Measurements from ENCODE around the gene CATSPERZ.

The CATSPERZ gene

GRCh38 chr11:64255135-64256128, 44.7 kb upstream of the CATSPERZ start:
- Histone ChIP-seq H3K27ac (no peak overlapping the region), H3K79me2 (ENCODE audit: insufficient read depth, low read depth) (no peaks in the 10 kb centered on the region), H3K36me3 (ENCODE audit: insufficient read depth) (no peaks in the 10 kb centered on the region), H4K20me1 (ENCODE audit: insufficient read depth) (no peaks in the 10 kb centered on the region), H3K4me2 (no peak overlapping the region), H3K27me3 (ENCODE audit: insufficient read depth, low read depth) (no peaks in the 10 kb centered on the region), H3K9ac (no peak overlapping the region), H3K4me3 (IDR thresholded peaks at IDR 0.05; ENCODE audit: insufficient read depth, low read depth, low read length) (no peak overlapping the region), H3K4me1 (ENCODE audit: low read depth, poor library complexity, severe bottlenecking) (peaks cover 6% of the 10 kb centered on the region), H2AFZ (ENCODE audit: low read depth) (no peak overlapping the region)
- TF ChIP-seq CTCF (conservative IDR thresholded peaks at IDR 0.05; ENCODE audit: low read depth, low read length), result no peak

DNA sequence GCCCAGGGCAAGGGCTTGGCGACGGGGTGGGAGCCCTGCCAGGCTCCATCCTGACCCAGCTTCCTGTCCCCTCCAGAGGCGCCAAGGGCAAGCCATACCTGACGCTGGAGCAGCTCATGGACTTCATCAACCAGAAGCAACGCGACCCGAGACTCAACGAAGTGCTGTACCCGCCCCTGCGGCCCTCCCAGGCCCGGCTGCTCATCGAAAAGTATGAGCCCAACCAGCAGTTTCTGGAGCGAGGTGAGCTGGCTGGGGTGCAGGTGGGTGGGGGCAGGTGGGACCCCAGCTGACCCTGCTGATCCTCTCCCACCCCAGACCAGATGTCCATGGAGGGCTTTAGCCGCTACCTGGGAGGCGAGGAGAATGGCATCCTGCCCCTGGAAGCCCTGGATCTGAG, 43.9 kb upstream of the CATSPERZ start:
- Histone ChIP-seq H3K4me2 (no peak overlapping the region), H3K79me2 (ENCODE audit: insufficient read depth, low read depth) (no peaks in the 10 kb centered on the region), H3K9ac (no peak overlapping the region), H4K20me1 (ENCODE audit: insufficient read depth) (no peaks in the 10 kb centered on the region), H3K4me3 (IDR thresholded peaks at IDR 0.05; ENCODE audit: insufficient read depth, low read depth, low read length) (no peak overlapping the region), H2AFZ (ENCODE audit: low read depth) (no peak overlapping the region), H3K27ac (no peak overlapping the region), H3K36me3 (ENCODE audit: insufficient read depth) (no peaks in the 10 kb centered on the region), H3K4me1 (ENCODE audit: low read depth, poor library complexity, severe bottlenecking) (peaks cover 6% of the 10 kb centered on the region), H3K27me3 (ENCODE audit: insufficient read depth, low read depth) (no peaks in the 10 kb centered on the region)
- no peak for TF ChIP-seq CTCF (conservative IDR thresholded peaks at IDR 0.05; ENCODE audit: low read depth, low read length)

- Histone ChIP-seq H3K4me2 (no peak overlapping the region), H3K27ac (no peak overlapping the region), H3K4me3 (IDR thresholded peaks at IDR 0.05; ENCODE audit: insufficient read depth, low read depth, low read length) (no peak overlapping the region), H3K4me1 (ENCODE audit: low read depth, poor library complexity, severe bottlenecking) (no peaks in the 10 kb centered on the region), H3K36me3 (ENCODE audit: insufficient read depth) (no peaks in the 10 kb centered on the region), H3K27me3 (ENCODE audit: insufficient read depth, low read depth) (no peaks in the 10 kb centered on the region), H2AFZ (ENCODE audit: low read depth) (no peak overlapping the region), H3K9ac (no peak overlapping the region), H4K20me1 (ENCODE audit: insufficient read depth) (no peaks in the 10 kb centered on the region), H3K79me2 (ENCODE audit: insufficient read depth, low read depth) (no peaks in the 10 kb centered on the region)
- no peak for TF ChIP-seq CTCF (conservative IDR thresholded peaks at IDR 0.05; ENCODE audit: low read depth, low read length)
Observed at GRCh38 chr11:64258356-64258755, 41.8 kb upstream of the CATSPERZ start.

DNA sequence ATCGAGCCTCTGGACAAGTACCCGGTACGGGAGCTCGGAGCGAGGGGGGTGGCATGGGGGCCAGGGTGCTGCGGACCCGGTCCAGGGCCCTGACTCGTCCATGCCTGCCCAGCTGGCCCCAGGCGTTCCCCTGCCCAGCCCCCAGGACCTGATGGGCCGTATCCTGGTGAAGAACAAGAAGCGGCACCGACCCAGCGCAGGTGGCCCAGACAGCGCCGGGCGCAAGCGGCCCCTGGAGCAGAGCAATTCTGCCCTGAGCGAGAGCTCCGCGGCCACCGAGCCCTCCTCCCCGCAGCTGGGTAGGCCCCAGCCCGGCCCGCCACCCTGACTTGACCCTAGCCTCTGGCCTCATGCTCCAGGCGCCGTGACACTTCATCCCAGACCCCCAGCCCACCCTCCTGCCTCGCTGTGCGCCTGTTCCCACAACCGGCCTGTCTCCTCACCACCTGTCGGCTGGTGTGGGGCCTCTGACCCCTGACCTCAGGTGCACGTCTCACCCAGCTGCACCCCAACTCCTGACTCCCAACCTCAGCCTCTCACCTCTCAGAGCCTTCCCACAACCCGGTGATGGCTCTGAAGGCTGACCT, 41.1 kb upstream of the CATSPERZ start:
- Histone ChIP-seq H2AFZ (ENCODE audit: low read depth) (no peak overlapping the region), H3K9ac (no peak overlapping the region), H3K27me3 (ENCODE audit: insufficient read depth, low read depth) (no peaks in the 10 kb centered on the region), H3K27ac (no peak overlapping the region), H3K4me1 (ENCODE audit: low read depth, poor library complexity, severe bottlenecking) (no peaks in the 10 kb centered on the region), H3K79me2 (ENCODE audit: insufficient read depth, low read depth) (no peaks in the 10 kb centered on the region), H3K36me3 (ENCODE audit: insufficient read depth) (no peaks in the 10 kb centered on the region), H3K4me3 (IDR thresholded peaks at IDR 0.05; ENCODE audit: insufficient read depth, low read depth, low read length) (no peak overlapping the region), H3K4me2 (no peak overlapping the region), H4K20me1 (ENCODE audit: insufficient read depth) (no peaks in the 10 kb centered on the region)
- no peak for TF ChIP-seq CTCF (conservative IDR thresholded peaks at IDR 0.05; ENCODE audit: low read depth, low read length)
